IMR-90 (cell line): ENCODE results near the gene CNKSR3.

Experiments
- BHLHE40 ChIP-seq: fragments of 150-350 bp; IDR thresholded peaks from 2 replicates; pipeline ENCODE4 v1.6.1; 2016; ENCODE audit warnings: mild to moderate bottlenecking, low read depth, low read length
- CEBPB ChIP-seq: IDR thresholded peaks from 2 replicates; pipeline ENCODE4 v1.6.1; 2012; ENCODE audit warnings: low read depth, low read length, improper control_type of control experiment
- FOS ChIP-seq: fragments of 150-350 bp; IDR thresholded peaks from 2 replicates; pipeline ENCODE4 v1.6.1; 2016; ENCODE audit warnings: low read depth, low read length
- MAFK ChIP-seq: IDR thresholded peaks from 2 replicates; pipeline ENCODE4 v1.6.1; 2012; ENCODE audit warnings: low read depth, low read length, improper control_type of control experiment
- MXI1 ChIP-seq: IDR thresholded peaks from 2 replicates; pipeline ENCODE4 v1.6.1; 2012; ENCODE audit warnings: low read depth, mild to moderate bottlenecking, low read length, moderate library complexity, borderline replicate concordance
- POLR2A ChIP-seq: IDR thresholded peaks from 2 replicates; pipeline ENCODE4 v1.6.1; 2012; ENCODE audit warnings: mild to moderate bottlenecking, low read depth, low read length
- RAD21 ChIP-seq: IDR thresholded peaks from 2 replicates; pipeline ENCODE4 v1.6.1; 2012; ENCODE audit warnings: low read length, improper control_type of control experiment
- RCOR1 ChIP-seq: IDR thresholded peaks from 2 replicates; pipeline ENCODE4 v1.6.1; 2012; ENCODE audit warnings: mild to moderate bottlenecking, low read length, improper control_type of control experiment; ENCODE audit not compliant: insufficient replicate concordance
- RFX5 ChIP-seq: IDR thresholded peaks from 2 replicates; pipeline ENCODE4 v1.8.0; 2012; ENCODE audit warnings: low read depth, mild to moderate bottlenecking, low read length, moderate library complexity
- TF ChIP-seq, protein P1 (sequence below): fragments of 150-350 bp; IDR thresholded peaks from 2 replicates; pipeline ENCODE4 v1.6.1; 2017; ENCODE audit warnings: mild to moderate bottlenecking, antibody characterized with exemption, low read length, low read depth
- TF ChIP-seq, protein P2 (sequence below): conservative IDR thresholded peaks from 2 replicates; pipeline ENCODE4 v1.5.1; 2012; ENCODE audit warnings: mild to moderate bottlenecking, low read depth, low read length, improper control_type of control experiment
- TF ChIP-seq, protein P3 (sequence below): fragments of 150-350 bp; IDR thresholded peaks from 2 replicates; pipeline ENCODE4 v1.6.1; 2016; ENCODE audit warnings: low read depth, mild to moderate bottlenecking, low read length, moderate library complexity, borderline replicate concordance

DNA sequence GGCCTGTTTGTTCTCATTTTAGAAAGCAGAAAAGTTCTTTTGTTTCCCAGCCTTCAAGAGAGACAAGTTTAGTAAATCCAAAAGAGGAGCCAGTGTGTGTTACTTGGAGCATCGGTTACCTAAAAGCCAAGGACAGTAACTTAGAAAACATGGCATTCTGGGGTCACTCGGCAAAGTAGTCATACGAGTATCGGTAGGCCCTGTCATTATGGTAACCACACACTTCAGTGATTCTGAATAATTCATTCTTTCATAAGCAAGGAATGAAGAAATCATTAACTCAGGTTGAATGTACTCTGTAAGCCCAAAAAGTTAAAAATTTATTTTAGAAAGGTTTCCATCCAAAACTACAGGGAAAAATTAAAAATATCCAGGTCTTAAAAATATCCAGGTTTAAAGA is 34.0 kb downstream of the CNKSR3 start:
- TF ChIP-seq, protein P1, sequence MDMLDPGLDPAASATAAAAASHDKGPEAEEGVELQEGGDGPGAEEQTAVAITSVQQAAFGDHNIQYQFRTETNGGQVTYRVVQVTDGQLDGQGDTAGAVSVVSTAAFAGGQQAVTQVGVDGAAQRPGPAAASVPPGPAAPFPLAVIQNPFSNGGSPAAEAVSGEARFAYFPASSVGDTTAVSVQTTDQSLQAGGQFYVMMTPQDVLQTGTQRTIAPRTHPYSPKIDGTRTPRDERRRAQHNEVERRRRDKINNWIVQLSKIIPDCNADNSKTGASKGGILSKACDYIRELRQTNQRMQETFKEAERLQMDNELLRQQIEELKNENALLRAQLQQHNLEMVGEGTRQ, result no peak
- TF ChIP-seq POLR2A (no peak), RFX5 (no peak), MAFK (no peak), FOS (no peak), RAD21 (no peak), CEBPB (no peak), MXI1 (no peak), BHLHE40 (no peak), RCOR1 (no peak)
- TF ChIP-seq, protein P2, sequence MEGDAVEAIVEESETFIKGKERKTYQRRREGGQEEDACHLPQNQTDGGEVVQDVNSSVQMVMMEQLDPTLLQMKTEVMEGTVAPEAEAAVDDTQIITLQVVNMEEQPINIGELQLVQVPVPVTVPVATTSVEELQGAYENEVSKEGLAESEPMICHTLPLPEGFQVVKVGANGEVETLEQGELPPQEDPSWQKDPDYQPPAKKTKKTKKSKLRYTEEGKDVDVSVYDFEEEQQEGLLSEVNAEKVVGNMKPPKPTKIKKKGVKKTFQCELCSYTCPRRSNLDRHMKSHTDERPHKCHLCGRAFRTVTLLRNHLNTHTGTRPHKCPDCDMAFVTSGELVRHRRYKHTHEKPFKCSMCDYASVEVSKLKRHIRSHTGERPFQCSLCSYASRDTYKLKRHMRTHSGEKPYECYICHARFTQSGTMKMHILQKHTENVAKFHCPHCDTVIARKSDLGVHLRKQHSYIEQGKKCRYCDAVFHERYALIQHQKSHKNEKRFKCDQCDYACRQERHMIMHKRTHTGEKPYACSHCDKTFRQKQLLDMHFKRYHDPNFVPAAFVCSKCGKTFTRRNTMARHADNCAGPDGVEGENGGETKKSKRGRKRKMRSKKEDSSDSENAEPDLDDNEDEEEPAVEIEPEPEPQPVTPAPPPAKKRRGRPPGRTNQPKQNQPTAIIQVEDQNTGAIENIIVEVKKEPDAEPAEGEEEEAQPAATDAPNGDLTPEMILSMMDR, result no peak
- TF ChIP-seq, protein P3, sequence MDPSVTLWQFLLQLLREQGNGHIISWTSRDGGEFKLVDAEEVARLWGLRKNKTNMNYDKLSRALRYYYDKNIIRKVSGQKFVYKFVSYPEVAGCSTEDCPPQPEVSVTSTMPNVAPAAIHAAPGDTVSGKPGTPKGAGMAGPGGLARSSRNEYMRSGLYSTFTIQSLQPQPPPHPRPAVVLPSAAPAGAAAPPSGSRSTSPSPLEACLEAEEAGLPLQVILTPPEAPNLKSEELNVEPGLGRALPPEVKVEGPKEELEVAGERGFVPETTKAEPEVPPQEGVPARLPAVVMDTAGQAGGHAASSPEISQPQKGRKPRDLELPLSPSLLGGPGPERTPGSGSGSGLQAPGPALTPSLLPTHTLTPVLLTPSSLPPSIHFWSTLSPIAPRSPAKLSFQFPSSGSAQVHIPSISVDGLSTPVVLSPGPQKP, result no peak
